ENCODE data around the gene SPRED3. TPM values are rescaled to one million over a fixed set of nuclear protein-coding genes. Genes with fewer than 3 reads are reported as not detected.

The SPRED3 gene
- total and polyA plus RNA-seq, 4 donors = under 0.01 to 0.09 TPM; not detected in 2

- Histone ChIP-seq H3K27me3 (ENCODE audit: control insufficient read depth in 4 of 4, insufficient read depth in 4 of 4, low read length in 3 of 4) (peaks cover 0 to 4% (median 0%) of the 10 kb centered on the region in 4 donors), H3K36me3 (ENCODE audit: control insufficient read depth in 4 of 4, insufficient read depth in 3 of 4, low read depth in 1 of 4, low read length in 3 of 4) (no peaks in the 10 kb centered on the region), H3K27ac (ENCODE audit: low read depth in 1 of 2, low read length in 2 of 2) (no peak overlapping the region), H3K9me3 (ENCODE audit: control insufficient read depth in 4 of 4, low read length in 3 of 4) (no peaks in the 10 kb centered on the region), H3K4me1 (ENCODE audit: control insufficient read depth in 4 of 4, insufficient read depth in 4 of 4, low read length in 3 of 4) (no peaks in the 10 kb centered on the region), H3K4me3 (ENCODE audit: low read depth in 1 of 3, low read length in 3 of 3) (no peak overlapping the region), H3K9ac (ENCODE audit: low read depth in 1 of 2, low read length in 2 of 2) (no peak overlapping the region)
- DNase-seq (ENCODE audit: low spot score) = no peak
- WGBS = 84% methylated on average over 14 of the region's 14 CpGs
- TF ChIP-seq CTCF (IDR thresholded peaks at IDR 0.05; ENCODE audit: low read depth, low read length, missing input control) = no peak
- TF ChIP-seq GABPA (IDR thresholded peaks at IDR 0.05 in 1 of 2, conservative IDR thresholded peaks at IDR 0.05 in 1 of 2) = no peak
- TF ChIP-seq, protein P1, sequence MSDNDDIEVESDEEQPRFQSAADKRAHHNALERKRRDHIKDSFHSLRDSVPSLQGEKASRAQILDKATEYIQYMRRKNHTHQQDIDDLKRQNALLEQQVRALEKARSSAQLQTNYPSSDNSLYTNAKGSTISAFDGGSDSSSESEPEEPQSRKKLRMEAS (IDR thresholded peaks at IDR 0.05) = no peak
- TF ChIP-seq EGR1 (IDR thresholded peaks at IDR 0.05; ENCODE audit: low read depth in 2 of 2) = no peak
- no peak for TF ChIP-seq FOXA2 (IDR thresholded peaks at IDR 0.05)
- TF ChIP-seq JUND (IDR thresholded peaks at IDR 0.05) = no peak
- TF ChIP-seq RXRA (IDR thresholded peaks at IDR 0.05) = no peak
- no peak for TF ChIP-seq SP1 (IDR thresholded peaks at IDR 0.05)
- TF ChIP-seq NR2F2 (IDR thresholded peaks at IDR 0.05) = no peak
- TF ChIP-seq HNF4A (conservative IDR thresholded peaks at IDR 0.05) = no peak
- TF ChIP-seq YY1 (IDR thresholded peaks at IDR 0.05) = no peak
- no peak for TF ChIP-seq ATF3 (IDR thresholded peaks at IDR 0.05)
- TF ChIP-seq FOXA1 (IDR thresholded peaks at IDR 0.05) = no peak
- no peak for TF ChIP-seq ZBTB33 (IDR thresholded peaks at IDR 0.05)
- TF ChIP-seq TAF1 (conservative IDR thresholded peaks at IDR 0.05) = no peak
- no peak for TF ChIP-seq REST (IDR thresholded peaks at IDR 0.05)
- TF ChIP-seq RAD21 (IDR thresholded peaks at IDR 0.05) = no peak
- no peak for TF ChIP-seq HNF4G (IDR thresholded peaks at IDR 0.05)
Measured at GRCh38 chr19:38440592-38440991, 52.1 kb downstream of the SPRED3 start.

All from liver (tissue), 9 donors.